CD4-positive, alpha-beta T cell treated with Interleukin-4 for 4 hours (primary cell): Measurements from ENCODE around the gene RNF32.
A peak's percentile ranks its signal among the peaks of the same experiment; 100 is the strongest.

Experiments
- DNase-seq: peaks from one replicate; pipeline ENCODE4 v3.0.0-alpha.2; 2020

The RNF32 gene

GRCh38 chr7:156640257-156640948, at the start of gene RNF32:
Gene RNF32, plus strand, starts transcription at chr7:156640774. Its CDS starts 3,104 bp downstream, at chr7:156643878.
- peak; percentile 94 for DNase-seq

GRCh38 chr7:156592155-156592884, 48.3 kb upstream of the RNF32 start:
- no peak for DNase-seq

GRCh38 chr7:156594283-156595080, 46.1 kb upstream of the RNF32 start:
- no peak for DNase-seq

- no peak for DNase-seq
Measured at GRCh38 chr7:156600496-156600895, 40.1 kb upstream of the RNF32 start.

GRCh38 chr7:156602283-156602682, 38.3 kb upstream of the RNF32 start:
- DNase-seq: no peak

- DNase-seq: no peak
Measured at GRCh38 chr7:156603011-156603410, 37.6 kb upstream of the RNF32 start.

- DNase-seq: no peak
Measured at GRCh38 chr7:156603629-156604028, 36.9 kb upstream of the RNF32 start.

GRCh38 chr7:156604311-156604710, 36.3 kb upstream of the RNF32 start:
- DNase-seq: no peak

GRCh38 chr7:156604836-156605695, 35.5 kb upstream of the RNF32 start:
- no peak for DNase-seq

GRCh38 chr7:156606135-156606534, 34.4 kb upstream of the RNF32 start:
- DNase-seq: no peak

GRCh38 chr7:156606691-156607331, 33.8 kb upstream of the RNF32 start:
- no peak for DNase-seq

GRCh38 chr7:156607332-156608172, 33.0 kb upstream of the RNF32 start:
- no peak for DNase-seq

- DNase-seq: no peak
Measured at GRCh38 chr7:156608173-156608478, 32.4 kb upstream of the RNF32 start.

GRCh38 chr7:156609010-156609877, 31.3 kb upstream of the RNF32 start:
- DNase-seq: no peak

GRCh38 chr7:156610130-156610529, 30.4 kb upstream of the RNF32 start:
- no peak for DNase-seq

- no peak for DNase-seq
Measured at GRCh38 chr7:156610601-156611000, 30.0 kb upstream of the RNF32 start.

GRCh38 chr7:156611014-156612010, 29.3 kb upstream of the RNF32 start:
- DNase-seq: no peak

GRCh38 chr7:156612930-156613329, 27.6 kb upstream of the RNF32 start:
- DNase-seq: peak; percentile 82
